HL-60/S4 (cell line): Measurements from ENCODE around the gene SPRED1.

Experiments used
- in situ Hi-C: fragments of 300-500 bp; cut with MboI; formaldehyde crosslinking; loops from 2 replicates; pipeline ENCODE4 v1.14.3; 2022; ENCODE audit warnings: low sequenced_read_pairs

Gene SPRED1

DNA sequence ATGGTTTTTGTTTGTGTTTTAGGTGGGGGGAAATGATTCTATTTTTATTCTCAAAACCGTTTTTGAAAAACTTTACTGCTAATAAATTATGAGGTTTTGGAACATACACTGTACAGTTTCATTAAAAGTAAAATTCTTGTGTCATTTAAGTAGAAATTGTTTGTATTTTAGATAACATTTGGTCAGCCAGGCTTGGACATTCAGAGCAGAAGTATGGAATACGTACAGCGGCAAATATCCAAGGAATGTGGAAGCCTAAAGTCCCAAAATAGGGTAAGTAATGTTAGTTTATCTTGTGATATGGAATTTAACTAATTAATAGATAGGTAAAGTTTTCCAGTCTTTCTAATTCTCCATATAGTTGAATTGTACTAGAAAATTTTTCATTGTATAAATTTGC is 96.6 kb downstream of the SPRED1 start:
- in situ Hi-C loops, result no loop called here

DNA sequence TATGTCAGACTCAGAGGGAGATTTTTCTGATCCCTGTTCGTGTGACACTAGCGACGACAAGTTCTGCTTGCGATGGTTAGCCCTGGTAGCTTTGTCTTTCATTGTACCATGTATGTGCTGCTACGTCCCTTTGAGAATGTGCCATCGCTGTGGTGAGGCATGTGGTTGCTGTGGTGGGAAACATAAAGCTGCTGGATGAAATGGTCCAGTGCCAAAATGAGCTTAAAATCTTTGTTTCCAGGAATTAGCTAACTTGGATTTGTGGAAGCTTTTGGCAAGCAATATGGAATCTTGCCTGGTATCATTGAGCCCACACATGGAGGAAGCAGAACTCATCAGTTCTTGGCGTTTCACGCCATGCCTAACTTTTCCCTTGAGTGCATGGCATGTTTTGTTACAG is 98.8 kb downstream of the SPRED1 start:
- in situ Hi-C loops, result no loop called here

DNA sequence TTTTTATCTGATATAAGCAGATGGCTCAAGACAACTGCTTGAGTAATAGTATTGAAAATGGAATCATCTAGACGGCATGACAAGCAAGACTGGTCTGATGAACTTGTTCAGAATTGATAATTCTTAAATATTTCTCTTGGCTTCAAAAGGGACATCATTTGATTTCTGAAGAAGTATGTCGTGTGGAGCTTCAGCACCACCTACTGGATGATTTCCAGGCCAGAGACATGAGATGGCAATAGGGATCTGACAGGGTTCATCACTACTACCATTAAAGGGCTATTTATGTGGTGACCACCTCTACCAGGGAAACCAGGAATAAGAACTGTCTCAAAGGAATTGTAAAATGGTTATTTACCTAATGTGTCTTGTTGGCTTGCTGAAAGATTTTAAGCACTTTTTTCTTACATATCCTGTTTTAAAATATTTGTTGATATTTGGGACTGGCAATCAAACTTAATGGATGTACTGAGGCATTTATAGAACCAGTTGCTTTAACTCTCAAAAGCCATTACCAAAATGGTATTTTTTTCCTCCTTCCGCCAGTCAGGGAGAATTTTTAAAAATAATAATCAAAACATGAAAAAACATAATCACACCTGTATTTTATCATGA is 101.8 kb downstream of the SPRED1 start:
- in situ Hi-C loops, result no loop called here

DNA sequence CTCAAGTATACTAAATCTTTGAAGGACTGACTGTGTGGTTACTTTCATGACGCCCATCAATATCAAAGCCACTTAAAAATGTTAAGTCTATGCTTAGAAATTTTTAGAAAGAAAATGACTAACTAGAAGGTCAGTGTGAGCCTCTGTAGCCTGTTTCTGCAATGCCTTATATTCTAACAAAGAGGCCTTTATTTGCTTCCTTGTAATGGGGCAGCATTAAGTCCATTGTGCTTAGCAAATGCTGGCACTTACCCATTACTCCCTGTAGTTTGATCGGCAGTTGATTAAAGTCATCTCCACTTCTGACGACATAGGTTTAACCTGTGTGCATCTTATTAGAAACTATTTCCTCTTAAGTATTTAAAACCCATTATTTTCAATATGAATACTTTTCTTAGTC is 109.7 kb downstream of the SPRED1 start:
- in situ Hi-C loops, result no loop called here

DNA sequence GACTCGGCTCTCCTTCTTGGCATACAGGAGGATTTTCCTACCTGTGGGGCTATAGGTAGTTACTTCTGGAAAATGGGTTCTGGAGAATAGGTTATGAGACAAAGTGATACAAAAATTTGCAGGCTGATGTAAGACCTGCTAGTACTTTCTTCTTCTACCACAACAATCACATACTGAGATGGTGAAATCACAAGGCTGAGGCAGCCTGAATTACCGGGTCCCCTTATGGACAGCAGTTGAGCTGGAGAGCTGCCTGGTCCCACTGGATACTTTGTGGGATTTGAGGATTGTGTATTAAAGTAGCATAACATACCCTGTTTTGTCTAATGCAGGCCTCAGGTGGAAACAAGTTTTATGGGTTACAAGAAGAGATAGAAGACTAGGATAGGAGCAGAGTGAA is 114.8 kb downstream of the SPRED1 start:
- in situ Hi-C loops, result no loop called here

DNA sequence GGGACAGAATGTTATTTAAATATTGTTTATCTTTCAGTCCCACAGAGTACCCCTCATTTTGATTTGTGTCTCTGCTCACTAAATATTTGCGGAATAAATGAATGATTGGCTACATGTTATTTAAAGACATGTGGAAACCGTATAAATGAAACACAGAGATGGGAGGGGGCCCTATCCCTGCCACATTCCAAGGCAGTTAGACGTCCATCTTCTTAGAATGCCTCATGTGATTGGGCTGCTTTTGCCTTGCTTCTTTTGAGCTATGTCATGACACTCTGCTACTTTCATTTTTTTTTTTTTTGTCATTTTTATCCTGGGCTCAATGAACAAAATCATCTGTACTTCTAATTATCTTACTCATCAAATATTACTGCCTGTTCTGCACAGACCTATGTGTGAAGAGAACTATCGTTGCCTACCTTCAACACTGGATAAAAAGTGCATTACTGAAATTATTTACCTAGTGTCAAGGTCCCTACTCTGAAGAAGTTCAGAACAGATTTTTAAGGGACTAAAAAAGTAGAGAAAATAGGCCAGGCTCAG is 117.4 kb downstream of the SPRED1 start:
- in situ Hi-C loops, result no loop called here

DNA sequence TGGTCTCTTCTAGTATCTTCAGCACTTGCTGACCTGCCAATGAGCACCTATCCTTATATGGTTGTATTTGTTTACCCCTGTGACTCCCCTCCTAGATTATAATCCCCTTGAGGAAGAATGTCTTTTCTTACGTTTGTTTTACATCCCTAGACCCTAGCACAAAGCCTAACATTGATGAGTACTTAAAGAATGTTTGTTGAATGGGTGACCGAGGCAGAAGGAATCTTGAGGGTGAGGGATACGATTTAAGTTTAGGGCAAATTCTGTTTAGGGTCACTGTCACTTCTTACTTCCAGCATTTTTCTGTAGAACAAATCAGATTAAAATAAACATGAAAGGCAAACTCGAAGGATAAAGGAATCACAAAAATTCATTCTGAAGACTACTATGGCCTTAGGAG is 120.4 kb downstream of the SPRED1 start:
- in situ Hi-C loops, result no loop called here

DNA sequence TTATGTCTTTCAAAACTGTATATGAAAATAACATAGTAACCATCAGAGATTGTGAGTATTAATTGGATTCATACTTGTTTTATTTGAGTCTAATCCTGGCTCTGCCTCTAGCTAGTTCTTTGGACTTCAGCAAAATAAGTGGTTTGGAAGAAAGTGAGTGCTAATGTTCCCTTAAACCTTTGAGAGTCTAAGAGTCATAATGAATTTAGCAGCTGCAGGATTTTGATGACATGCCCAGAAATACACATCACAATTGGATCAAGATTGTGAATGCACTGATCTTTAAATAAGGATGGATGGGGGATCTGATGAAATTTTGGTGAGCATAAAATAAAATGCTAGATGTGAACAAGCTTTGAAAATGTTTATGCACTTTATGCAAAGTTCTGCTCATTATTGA is 121.4 kb downstream of the SPRED1 start:
- in situ Hi-C loops, result no loop called here

DNA sequence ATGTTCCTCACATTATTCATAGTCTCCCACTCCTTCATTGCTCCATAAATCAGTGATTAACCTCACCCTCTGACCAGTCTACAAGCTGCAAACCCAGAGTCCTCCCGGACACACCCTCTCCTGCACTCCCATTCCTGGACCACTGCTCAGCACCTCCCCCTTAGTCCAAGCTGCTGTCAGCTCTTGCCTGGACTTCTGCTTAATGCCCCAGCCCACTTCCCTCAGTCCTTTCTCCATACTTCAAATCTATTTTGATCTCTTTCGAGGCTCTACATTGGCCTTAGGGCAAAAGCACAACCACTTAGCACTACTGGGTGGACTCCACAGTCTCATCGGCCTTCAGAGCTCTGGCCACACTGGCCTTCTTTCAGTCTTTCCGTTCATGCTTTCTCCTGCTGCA is 121.9 kb downstream of the SPRED1 start:
- in situ Hi-C loops, result no loop called here

DNA sequence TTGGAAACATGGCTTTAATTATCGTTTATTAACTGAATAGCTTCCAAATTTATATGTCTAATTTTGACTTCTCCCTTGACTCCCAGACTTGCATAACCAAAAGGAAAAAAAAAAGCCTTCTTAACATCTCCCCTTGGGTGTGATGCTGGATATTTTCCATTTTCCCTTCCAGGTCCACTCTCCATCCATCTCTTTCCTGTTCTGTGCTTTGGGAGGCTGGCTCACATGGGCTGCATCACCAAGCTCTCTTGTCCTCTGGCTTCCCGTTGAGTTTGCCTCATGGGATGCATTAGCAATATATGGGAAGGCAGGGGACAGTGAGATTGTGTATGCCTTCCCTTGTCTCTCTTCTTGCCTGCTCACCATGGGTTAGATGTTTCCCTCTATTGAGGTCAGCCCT is 123.4 kb downstream of the SPRED1 start:
- in situ Hi-C loops, result loop anchor here (25.0 kb wide), 1 partner anchor 364 kb away; no protein-coding TSS in a partner anchor

DNA sequence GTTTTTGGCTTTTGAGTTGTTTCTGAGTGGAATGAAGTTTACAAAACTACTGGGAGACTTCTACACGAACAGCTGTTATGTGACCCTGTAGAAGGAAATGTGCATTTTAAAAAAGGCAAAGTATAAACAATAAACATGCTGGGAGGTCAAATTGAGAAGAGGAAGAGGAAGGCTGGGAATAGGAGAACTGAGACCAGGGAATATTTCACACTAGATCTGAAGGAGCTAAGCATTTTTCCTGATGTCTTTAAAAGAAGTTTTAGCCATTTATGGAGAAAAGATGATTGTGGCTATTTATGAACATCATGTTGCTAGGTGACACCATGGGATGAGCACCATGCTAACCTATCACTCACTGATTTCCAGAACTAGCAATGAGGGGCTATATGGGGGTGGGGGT is 125.0 kb downstream of the SPRED1 start:
- in situ Hi-C loops, result loop anchor here (25.0 kb wide), 1 partner anchor 365 kb away; no protein-coding TSS in a partner anchor

DNA sequence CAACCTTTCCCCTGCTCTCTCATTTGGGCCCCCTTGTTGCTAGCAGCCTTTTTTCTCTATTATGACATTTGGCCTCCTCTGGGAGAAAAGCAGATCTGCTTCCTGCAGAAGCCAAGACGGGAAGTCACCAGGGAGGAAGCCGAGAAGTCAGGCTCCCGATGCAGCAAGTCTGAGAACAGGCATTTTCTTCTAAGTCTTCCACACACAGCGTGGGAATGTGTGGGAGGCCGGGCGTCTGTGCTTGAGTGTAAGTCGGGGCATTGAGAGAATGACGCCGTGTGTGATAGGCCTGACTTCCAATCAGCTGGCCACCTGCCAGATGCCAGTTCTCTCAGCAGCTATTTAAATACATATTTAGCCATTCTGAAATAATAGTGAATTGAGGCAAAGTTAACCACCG is 125.5 kb downstream of the SPRED1 start:
- in situ Hi-C loops, result loop anchor here (25.0 kb wide), 1 partner anchor 366 kb away; no protein-coding TSS in a partner anchor

DNA sequence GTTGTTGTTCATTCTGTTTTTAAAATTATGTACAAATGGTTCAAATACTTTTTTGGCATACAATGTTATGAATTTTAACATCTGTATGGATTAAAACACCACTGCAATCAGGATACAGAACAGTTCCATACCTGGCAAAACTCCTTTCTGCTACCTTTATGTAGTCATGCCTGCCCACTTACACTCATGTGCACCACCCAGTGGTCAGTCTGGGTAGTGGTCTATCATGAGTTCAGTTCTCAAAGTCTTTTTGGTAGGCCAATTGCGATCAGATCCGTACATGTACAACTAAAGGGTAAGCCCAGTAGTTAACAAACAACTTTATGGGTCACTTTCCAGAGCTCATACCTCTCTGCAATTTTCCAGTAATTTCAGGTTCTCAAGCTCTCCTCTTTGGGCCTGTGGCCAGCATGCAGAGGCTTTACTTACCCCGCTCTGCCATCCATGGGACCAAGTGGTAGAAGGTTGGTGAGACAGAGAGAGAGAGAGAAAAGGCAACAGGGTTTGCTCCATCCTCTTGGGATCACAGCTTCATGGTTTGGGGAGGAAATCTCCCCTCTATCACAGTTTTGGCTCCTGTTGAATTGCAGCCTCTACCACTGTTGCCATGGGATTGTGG is 137.4 kb downstream of the SPRED1 start:
- in situ Hi-C loops, result loop anchor here (25.0 kb wide), 1 partner anchor 378 kb away; no protein-coding TSS in a partner anchor

DNA sequence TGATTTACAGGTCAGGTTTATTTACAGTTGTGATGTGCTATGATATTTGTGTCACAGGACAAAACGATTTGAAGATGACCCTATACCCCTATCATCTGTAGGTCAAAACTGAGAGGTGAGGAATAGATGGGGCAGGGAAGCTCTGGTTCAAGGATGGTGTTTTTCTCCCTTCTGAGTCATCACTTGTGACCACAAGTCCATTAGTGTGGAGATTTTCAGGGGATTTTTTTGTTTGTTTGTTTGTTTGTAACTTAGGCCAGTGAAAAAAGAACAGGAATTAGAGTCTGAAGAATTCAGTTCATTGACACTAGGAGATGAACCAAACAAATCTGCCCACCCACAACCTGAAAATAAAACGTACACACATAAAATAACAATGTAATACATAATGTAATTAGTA is 138.6 kb downstream of the SPRED1 start:
- in situ Hi-C loops, result loop anchor here (25.0 kb wide), 1 partner anchor 379 kb away; no protein-coding TSS in a partner anchor

DNA sequence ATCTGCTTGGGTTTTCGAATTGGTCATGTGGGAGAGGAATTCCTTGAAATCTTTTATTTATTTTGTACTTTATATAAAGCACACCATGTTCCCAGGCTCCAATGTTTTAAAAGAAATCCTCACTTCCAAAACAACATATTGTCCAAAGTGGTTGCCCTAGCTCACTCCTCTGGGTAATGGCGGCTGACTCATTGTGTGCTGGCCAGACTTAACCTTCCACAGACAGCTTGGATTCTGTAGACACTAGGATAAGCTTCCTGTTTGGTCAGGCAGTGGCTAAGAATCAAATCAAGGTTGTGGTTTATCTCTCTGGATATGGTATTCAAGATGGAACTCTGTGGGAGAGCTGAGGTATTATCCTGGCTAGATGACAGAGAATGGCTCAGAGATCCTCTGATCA is 145.5 kb downstream of the SPRED1 start:
- in situ Hi-C loops, result loop anchor here (25.0 kb wide), 1 partner anchor 386 kb away; no protein-coding TSS in a partner anchor

DNA sequence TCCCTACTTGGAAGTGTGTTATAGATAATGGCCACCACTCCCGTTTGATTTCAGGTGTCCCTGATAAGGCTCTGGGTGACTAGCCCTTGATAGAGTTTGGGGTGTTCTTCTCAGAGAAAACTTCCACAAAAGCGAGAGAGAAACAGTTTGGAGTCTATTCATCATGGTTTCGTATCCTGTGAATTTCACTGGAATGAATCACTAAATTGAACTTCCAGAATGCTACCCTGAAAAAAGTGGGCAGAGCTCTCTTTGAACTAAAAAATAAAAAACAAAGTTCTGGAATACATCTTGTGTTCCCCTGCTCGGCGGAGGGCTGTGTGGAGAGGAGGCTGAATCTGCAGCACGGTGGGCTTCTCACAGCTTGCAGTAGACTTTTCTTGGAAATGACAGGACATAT is 148.5 kb downstream of the SPRED1 start:
- in situ Hi-C loops, result no loop called here

DNA sequence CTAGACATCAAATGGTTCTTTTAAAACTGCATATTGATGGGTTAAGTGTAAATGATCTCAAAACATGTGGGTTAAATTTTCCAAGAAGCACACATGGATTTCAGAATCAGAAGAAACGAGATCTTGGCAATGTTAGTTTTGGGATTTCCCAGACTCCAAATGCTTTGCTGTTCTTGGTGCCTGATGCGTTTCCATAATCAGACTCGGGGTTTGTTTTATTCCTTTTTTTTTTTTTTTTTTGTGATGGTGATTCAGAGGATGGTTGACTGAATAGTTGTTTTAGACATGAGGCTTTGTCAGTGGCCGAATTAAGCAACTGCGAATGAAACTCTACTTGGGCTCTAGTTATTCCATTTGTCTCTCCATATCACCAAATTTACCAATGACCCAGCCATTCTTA is 149.1 kb downstream of the SPRED1 start:
- in situ Hi-C loops, result no loop called here

DNA sequence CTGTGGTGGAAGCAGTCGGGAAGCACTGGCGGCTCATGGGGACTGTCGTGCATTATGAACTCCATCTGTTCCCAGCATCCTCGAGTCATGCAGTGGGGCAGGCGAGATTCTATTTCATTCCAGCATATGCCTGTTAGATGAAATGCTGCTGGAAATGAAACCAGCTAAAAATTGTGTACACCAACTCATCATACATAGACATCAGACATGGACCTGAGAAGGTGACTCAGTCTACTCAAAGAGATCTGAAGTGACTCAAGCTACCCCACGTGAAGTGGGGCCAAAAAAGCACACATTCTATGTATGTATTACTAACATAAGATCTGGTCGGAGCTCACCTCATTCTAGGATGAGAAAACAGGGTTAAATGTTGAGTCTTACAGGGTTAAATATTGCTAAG is 153.8 kb downstream of the SPRED1 start:
- in situ Hi-C loops, result no loop called here
